K562 (cell line): ENCODE results near the gene PRR30. TPM values are rescaled to one million over a fixed set of nuclear protein-coding genes. Genes with fewer than 3 reads are reported as not detected.

ENCODE experiments used
- ATAC-seq: fragments of 200-7000 bp; cut with Tn5 transposase; 3 replicates; pipeline ENCODE4 v1.9.1; 2020; ENCODE audit warnings: moderate library complexity
- BruUV-seq: library from RNA; stranded (reverse); fragments of 400-500 nt; replicated peaks from 2 replicates; lab custom pipeline; 2021; lab: Mats Ljungman, UMichigan
- CTCF ChIA-PET: fragments of 300-600 bp; formaldehyde crosslinking; extraction: SDS; loops from one replicate; lab custom pipeline; 2021; ENCODE audit warnings: low intra/inter-chr PET ratio; lab: Yijun Ruan, JAX
- POLR2A ChIA-PET: fragments of 300-600, 350-650 bp; sonication (Branson Sonifier 250); formaldehyde crosslinking; extraction: SDS; loops from one replicate; lab custom pipeline; 2021; ENCODE audit warnings: antibody characterized with exemption, inconsistent platforms; lab: Yijun Ruan, JAX
- DNase-seq, 4 experiments: peaks; one replicate each; pipeline versions ENCODE4 v3.0.0 to v3.0.0-alpha.2; 2011 to 2018; ENCODE audit warnings: low spot score in 3 of 4, mixed read lengths in 3 of 4; ENCODE audit errors: extremely low read depth in 1 of 4
- FAIRE-seq: peaks from 2 replicates; lab custom pipeline; 2011; peaks lifted over from hg19 to GRCh38; lab: Jason Lieb, UNC
- H2AFZ ChIP-seq: 2 replicates; pipeline ENCODE4 v1.6.0; 2011; ENCODE audit warnings: low read depth, low read length, control low read depth, inconsistent platforms
- H3K27ac ChIP-seq: fragments of 200-600 bp; 3 replicates; pipeline ENCODE4 v1.8.0; 2011; ENCODE audit warnings: low read depth, mild to moderate bottlenecking, control low read depth, inconsistent platforms, low read length, moderate library complexity, mixed read lengths; ENCODE audit errors: extremely low read depth
- H3K27me3 ChIP-seq, 2 experiments: fragments of 300-600 bp in 1 of 2; 2 replicates in 1 of 2; 3 replicates in 1 of 2; pipeline versions ENCODE4 v1.6.0 to v1.8.0; 2011; ENCODE audit warnings: inconsistent platforms in 2 of 2, low read length in 2 of 2, mild to moderate bottlenecking in 1 of 2, mixed read lengths in 1 of 2, moderate library complexity in 1 of 2; ENCODE audit not compliant: control insufficient read depth in 2 of 2, insufficient read depth in 2 of 2
- H3K36me3 ChIP-seq: fragments of 300-600 bp; 3 replicates; pipeline ENCODE4 v1.8.0; 2011; ENCODE audit warnings: mild to moderate bottlenecking, low read length, inconsistent platforms; ENCODE audit not compliant: control insufficient read depth, insufficient read depth
- H3K4me1 ChIP-seq, 2 experiments: fragments of 200-600 bp in 1 of 2; replicated peaks in 1 of 2; 2 replicates in 1 of 2; 3 replicates in 1 of 2; pipeline versions ENCODE4 v1.5.1 to v1.8.0; 2011; ENCODE audit warnings: inconsistent platforms in 2 of 2, low read length in 2 of 2, mild to moderate bottlenecking in 1 of 2, mixed read lengths in 1 of 2, moderate library complexity in 1 of 2; ENCODE audit not compliant: control insufficient read depth in 2 of 2, insufficient read depth in 2 of 2
- H3K4me2 ChIP-seq: 2 replicates; pipeline ENCODE4 v1.6.1; 2011; ENCODE audit warnings: low read length, control low read depth, inconsistent platforms, mixed read lengths; ENCODE audit not compliant: insufficient read depth
- H3K4me3 ChIP-seq: fragments of 200-600 bp; sonication (generic), shearing (Covaris generic); 2 replicates; pipeline ENCODE4 v1.5.1; 2016; ENCODE audit warnings: control low read depth, inconsistent platforms
- H3K79me2 ChIP-seq: fragments of 200-600 bp; 3 replicates; pipeline ENCODE4 v1.8.0; 2011; ENCODE audit warnings: low read length, inconsistent platforms; ENCODE audit not compliant: control insufficient read depth, insufficient read depth
- H3K9ac ChIP-seq, 2 experiments: 2 replicates each; pipeline versions ENCODE4 v1.6.0 to v1.6.1; 2011; ENCODE audit warnings: low read depth in 2 of 2, low read length in 2 of 2, control low read depth in 1 of 2, inconsistent platforms in 1 of 2, mild to moderate bottlenecking in 1 of 2, mixed read lengths in 1 of 2; ENCODE audit not compliant: insufficient read depth in 1 of 2
- H3K9me1 ChIP-seq: one replicate; pipeline ENCODE4 v1.6.0; 2011; ENCODE audit warnings: inconsistent platforms, mild to moderate bottlenecking, low read length, moderate library complexity; ENCODE audit not compliant: control insufficient read depth, insufficient read depth
- H3K9me3 ChIP-seq: replicated peaks from 2 replicates; pipeline ENCODE4 v1.5.1; 2011; ENCODE audit warnings: low read depth, low read length, inconsistent platforms; ENCODE audit not compliant: control insufficient read depth, insufficient read depth
- H4K20me1 ChIP-seq: replicated peaks from 2 replicates; pipeline ENCODE4 v1.6.1; 2011; ENCODE audit warnings: low read length, inconsistent platforms, mixed read lengths; ENCODE audit not compliant: control insufficient read depth, insufficient read depth
- BRF1 ChIP-seq: IDR thresholded peaks from 3 replicates; pipeline ENCODE4 v1.6.1; 2011; ENCODE audit warnings: borderline replicate concordance, mild to moderate bottlenecking; ENCODE audit not compliant: insufficient read length; ENCODE audit errors: extremely low read depth
- CBFA2T2 ChIP-seq: fragments of 450-650 bp; conservative IDR thresholded peaks from 2 replicates; pipeline ENCODE4 v1.6.1; 2017; ENCODE audit warnings: mild to moderate bottlenecking
- CEBPB ChIP-seq: fragments of 450-650 bp; IDR thresholded peaks from 2 replicates; pipeline ENCODE4 v1.6.1; 2016; ENCODE audit warnings: missing genetic modification characterization, missing compliant biosample characterization
- ETS1 ChIP-seq: conservative IDR thresholded peaks from 2 replicates; pipeline ENCODE4 v1.6.1; 2011; ENCODE audit warnings: low read depth, mild to moderate bottlenecking, low read length; ENCODE audit not compliant: control insufficient read depth
- EZH2 ChIP-seq: IDR thresholded peaks from 2 replicates; pipeline ENCODE4 v1.6.1; 2012; ENCODE audit warnings: low read depth, mild to moderate bottlenecking, inconsistent platforms, low read length, borderline replicate concordance
- GATA2 ChIP-seq: sonication (generic); formaldehyde crosslinking; IDR thresholded peaks from 2 replicates; pipeline ENCODE4 v1.4.0; 2020; ENCODE audit warnings: mild to moderate bottlenecking, missing genetic modification reagents
- HNRNPLL ChIP-seq: fragments of 200-400 bp; formaldehyde crosslinking; IDR thresholded peaks from 2 replicates; pipeline ENCODE4 v1.6.1; 2017; ENCODE audit warnings: low read length, low read depth, mild to moderate bottlenecking; ENCODE audit not compliant: poor library complexity, severe bottlenecking
- MTA1 ChIP-seq: fragments of 450-650 bp; IDR thresholded peaks from 2 replicates; pipeline ENCODE4 v1.6.1; 2017; ENCODE audit warnings: borderline replicate concordance
- MYNN ChIP-seq, 2 experiments: sonication (generic); formaldehyde crosslinking in 1 of 2; IDR thresholded peaks; 2 replicates each; pipeline versions ENCODE4 v1.5.0 to v1.6.1; 2016 to 2020; ENCODE audit warnings: antibody characterized with exemption in 1 of 2, missing genetic modification reagents in 1 of 2
- NR3C1 ChIP-seq: sonication (generic); formaldehyde crosslinking; IDR thresholded peaks from 2 replicates; pipeline ENCODE4 v1.8.1; 2022; ENCODE audit warnings: missing genetic modification reagents
- RFX1 ChIP-seq: fragments of 450-650 bp; IDR thresholded peaks from 2 replicates; pipeline ENCODE4 v1.6.1; 2016; ENCODE audit warnings: mild to moderate bottlenecking, moderate library complexity
- SP2 ChIP-seq: IDR thresholded peaks from 2 replicates; pipeline ENCODE4 v1.6.1; 2011; ENCODE audit warnings: mild to moderate bottlenecking, low read depth, low read length, moderate library complexity; ENCODE audit not compliant: poor library complexity, severe bottlenecking; ENCODE audit errors: extremely low read depth
- SRSF7 ChIP-seq: fragments of 200-400 bp; formaldehyde crosslinking; optimal IDR thresholded peaks from 2 replicates; pipeline ENCODE3; 2017; ENCODE audit warnings: mild to moderate bottlenecking, low read depth, low read length
- TRIM28 ChIP-seq: fragments of 450-650 bp; IDR thresholded peaks from 2 replicates; pipeline ENCODE4 v1.6.1; 2017
- ZNF124 ChIP-seq: sonication (generic); formaldehyde crosslinking; IDR thresholded peaks from 2 replicates; pipeline ENCODE4 v1.8.1; 2022; ENCODE audit warnings: missing genetic modification reagents
- ZNF717 ChIP-seq: fragments of 250-450 bp; sonication (Bioruptor Pico); IDR thresholded peaks from 2 replicates; pipeline ENCODE4 v1.5.0; 2021
- ZNF75A ChIP-seq: fragments of 450-650 bp; formaldehyde crosslinking; IDR thresholded peaks from 2 replicates; pipeline ENCODE4 v1.4.0; 2020; ENCODE audit warnings: mild to moderate bottlenecking
- WGBS: fragments of 100-300 bp; shearing (Covaris generic); methylation state at CpG from one replicate; pipeline ENCODE4 v1.1.6; 2016; ENCODE audit warnings: low coverage, mixed read lengths; ENCODE audit not compliant: insufficient coverage; ENCODE audit errors: missing lambda C conversion rate; 5-methylcytosine and 5-hydroxymethylcytosine counted together
- in situ Hi-C: fragments of 300-500 bp; cut with MboI; formaldehyde crosslinking; loops from 4 replicates; pipeline ENCODE4 v1.15.0; 2018; ENCODE audit warnings: inconsistent platforms, mixed read lengths
- intact Hi-C: fragments of 100-400 bp; cut with micrococcal nuclease; formaldehyde crosslinking; loops from 2 replicates; pipeline ENCODE4 v1.14.2; 2022
- polyA plus RNA-seq, 8 experiments: library from polyadenylated mRNA; depleted of rRNA in 4 of 8; stranded (reverse) in 5 of 8; unstranded in 3 of 8; fragments of >200 nt; fragmentation: Nextera tagmentation in 2 of 8; fragmentation: Illumina TruSeq in 1 of 8; extraction: Ambion mirVana in 2 of 8; extraction: Trizol in 1 of 8; gene quantifications; 2 replicates each; pipeline versions ENCODE4 v1.2.1 to v1.2.3, GENCODE V29; 2011 to 2014; ENCODE audit warnings: inconsistent platforms in 1 of 8, missing spikeins in 1 of 8
- total RNA-seq, 7 experiments: library from RNA; depleted of rRNA in 6 of 7; stranded (reverse); fragments of >200 nt in 6 of 7; fragmentation: Illumina TruSeq in 2 of 7; extraction: Trizol in 2 of 7; gene quantifications; 2 replicates each; pipeline versions ENCODE4 v1.2.1 to v1.2.3, GENCODE V29; 2011 to 2021; ENCODE audit warnings: low replicate concordance in 1 of 7

Gene PRR30
- total and polyA plus RNA-seq, 9 of the 15 experiments (the other 6 are each of a cell fraction or from before 2014, with no cell fraction given): not detected

- TF ChIP-seq HNRNPLL (no peak), GATA2 (CRISPR knock-in tag) (no peak), MYNN (IDR thresholded peaks at IDR 0.05) (no peak), MYNN (CRISPR knock-in tag; IDR thresholded peaks at IDR 0.05) (no peak), ZNF75A (CRISPR knock-in tag) (no peak), CEBPB (tag) (no peak), TRIM28 (no peak)
These were observed 1.8 kb downstream of the PRR30 start (continued) for GRCh38 chr2:27137322-27137935.

GRCh38 chr2:27136751-27137150 is 2.5 kb downstream of the PRR30 start:
- CTCF ChIA-PET: no interaction called here

More at GRCh38 chr2:27136751-27137150, 2.5 kb downstream of the PRR30 start:
- no TSS peak for BruUV-seq
- H3K27ac ChIP-seq: no peak overlapping the region
- ATAC-seq (no peak), FAIRE-seq (no peak), DNase-seq (no peak)
- no peaks in the 10 kb centered on the region; the same call in 1 of the 2 replicates for H3K9me3 ChIP-seq
- in situ Hi-C loops (no loop called here), intact Hi-C loops (no loop called here)
- H3K9me1 ChIP-seq: peaks cover 5% of the 10 kb centered on the region
- H3K4me2 ChIP-seq: no peak overlapping the region
- 63% methylated on average over 6 of the region's 7 CpGs for WGBS
- TF ChIP-seq SRSF7: no peak
- no peak for TF ChIP-seq ZNF717
- no peak for TF ChIP-seq ZNF124
- no peak for TF ChIP-seq SP2
- no peak for TF ChIP-seq BRF1
- no peak for TF ChIP-seq NR3C1
- TF ChIP-seq ETS1: no peak
- no peak for TF ChIP-seq RFX1
- no peak for TF ChIP-seq EZH2
- TF ChIP-seq CBFA2T2: no peak
- no peak for TF ChIP-seq MTA1
- TF ChIP-seq GATA2 (CRISPR knock-in tag): no peak
- no peaks in the 10 kb centered on the region for H3K27me3 ChIP-seq
- POLR2A ChIA-PET: no interaction called here
- H4K20me1 ChIP-seq: no peaks in the 10 kb centered on the region; the same call in 1 of the 2 replicates
- peaks cover 21% of the 10 kb centered on the region for H3K79me2 ChIP-seq
- no peak overlapping the region for H3K4me3 ChIP-seq
- peaks cover 18% of the 10 kb centered on the region; the same call in 2 of the 3 replicates for H3K36me3 ChIP-seq
- H3K4me1 ChIP-seq: peaks cover 15 to 32% of the 10 kb centered on the region in 2 experiments; a peak in 4 of 5 replicates
- peak overlapping the region in 1 of 2 experiments; percentile 62; a peak in 1 of 4 replicates for H3K9ac ChIP-seq
- no peak overlapping the region for H2AFZ ChIP-seq
